GM19023 (cell line): Measurements from ENCODE around the gene PTPN1.

Source experiments
- ATAC-seq: cut with Tn5 transposase; IDR thresholded peaks from one replicate; pipeline ENCODE4 v1.9.1; 2021; ENCODE audit warnings: mild to moderate bottlenecking, moderate library complexity; ENCODE audit not compliant: unreplicated experiment

Gene PTPN1

DNA sequence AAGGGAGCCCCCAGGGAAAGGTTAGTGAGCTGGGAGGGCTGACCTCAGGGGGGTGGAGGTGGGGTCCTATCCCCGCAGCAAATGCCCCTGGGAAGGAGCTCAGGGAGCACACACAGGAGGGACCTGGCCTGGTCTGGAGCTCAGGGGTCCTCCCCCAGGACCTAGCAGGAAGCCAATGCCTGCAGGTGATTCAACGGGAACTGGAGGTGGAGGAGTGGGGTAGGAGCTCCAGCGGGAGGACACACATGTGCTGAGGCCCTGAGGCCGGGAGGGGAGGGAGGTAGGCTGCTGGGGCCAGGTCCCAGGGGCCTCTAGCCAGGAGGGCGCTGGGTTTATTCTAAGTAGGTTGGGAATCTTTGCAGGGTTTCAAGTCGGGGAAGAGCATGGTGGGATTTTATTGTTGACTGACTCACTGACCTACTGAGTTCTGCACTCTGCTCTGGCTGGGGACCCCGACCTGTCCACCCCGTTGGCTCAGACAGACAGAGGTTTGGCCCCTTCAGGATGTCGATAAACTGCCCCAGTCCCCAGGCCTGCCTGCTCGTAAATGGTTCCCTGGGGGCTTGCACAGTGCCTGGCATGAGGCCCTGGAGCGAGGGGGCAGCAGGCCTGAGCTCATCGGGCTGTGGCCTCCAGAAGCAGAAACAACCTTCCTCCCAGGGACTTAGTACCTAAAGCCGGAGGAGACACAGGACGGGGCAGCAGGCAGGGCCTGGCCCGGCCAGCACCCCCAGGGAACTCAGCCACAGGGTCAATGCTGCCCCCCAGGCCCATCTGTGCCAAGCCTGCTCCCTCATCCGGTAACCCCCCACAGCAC lies 118.9 kb downstream of the PTPN1 start:
- ATAC-seq = no peak

DNA sequence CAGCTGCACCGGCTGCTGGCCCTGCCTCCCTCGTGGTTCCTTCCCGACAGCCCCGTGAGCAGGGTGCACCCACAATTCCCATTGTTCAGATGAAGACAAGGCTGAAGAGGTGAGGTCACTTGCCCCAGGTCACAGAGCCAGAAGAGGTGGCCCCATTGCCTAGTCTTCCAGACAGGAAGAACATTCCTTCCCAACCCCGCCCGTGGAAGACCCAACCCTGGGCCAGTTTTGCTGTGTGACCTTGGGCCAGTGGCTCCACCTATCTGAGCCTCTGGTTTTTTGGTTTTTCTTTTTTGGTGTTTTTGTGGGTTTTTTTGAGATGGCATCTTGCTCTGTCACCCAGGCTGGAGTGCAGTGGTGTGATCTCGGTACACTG lies 119.5 kb downstream of the PTPN1 start:
- no peak for ATAC-seq

- no peak for ATAC-seq
Observed at GRCh38 chr20:50630578-50631263, 120.5 kb downstream of the PTPN1 start.

DNA sequence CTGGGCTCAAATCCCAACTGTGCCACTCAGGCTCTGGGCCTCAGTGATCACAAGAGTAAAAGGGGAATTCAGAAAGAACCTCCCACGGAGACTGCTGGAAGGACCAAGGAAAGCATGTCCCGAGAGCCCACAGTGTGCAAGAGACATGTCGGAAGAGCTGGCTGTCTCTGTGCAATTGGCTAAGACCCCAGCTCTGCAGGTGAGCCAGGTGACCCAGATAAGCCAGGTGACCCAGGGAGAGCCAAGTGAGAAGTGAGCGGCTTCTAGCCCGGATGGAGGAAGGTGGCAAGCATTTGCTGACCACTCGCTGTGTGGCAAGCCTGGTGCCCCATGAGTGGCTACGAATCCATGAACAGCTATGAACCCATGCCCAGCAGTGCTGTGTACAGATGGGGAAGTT lies 122.1 kb downstream of the PTPN1 start:
- ATAC-seq = no peak

DNA sequence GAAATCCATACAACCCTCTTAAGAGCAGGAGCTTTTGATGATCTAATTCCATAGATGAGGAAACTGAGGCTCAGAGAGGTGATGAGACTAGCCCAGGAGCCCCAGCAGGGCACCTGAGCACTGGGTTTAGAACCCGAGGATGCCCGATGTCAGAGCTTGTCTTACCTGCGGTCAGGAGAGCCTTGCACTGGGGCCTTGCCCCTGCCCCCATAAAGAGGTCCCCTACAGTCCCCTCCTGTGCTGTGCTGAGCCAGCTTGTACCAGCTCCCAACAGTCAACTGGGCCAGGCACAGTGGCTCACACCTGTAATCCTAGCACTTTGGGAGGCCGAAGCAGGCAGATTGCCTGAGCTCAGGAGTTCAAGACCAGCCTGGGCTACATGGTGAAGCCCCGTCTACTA lies 122.5 kb downstream of the PTPN1 start:
- ATAC-seq = no peak

- no peak for ATAC-seq
Observed at GRCh38 chr20:50633361-50633760, 123.2 kb downstream of the PTPN1 start.

DNA sequence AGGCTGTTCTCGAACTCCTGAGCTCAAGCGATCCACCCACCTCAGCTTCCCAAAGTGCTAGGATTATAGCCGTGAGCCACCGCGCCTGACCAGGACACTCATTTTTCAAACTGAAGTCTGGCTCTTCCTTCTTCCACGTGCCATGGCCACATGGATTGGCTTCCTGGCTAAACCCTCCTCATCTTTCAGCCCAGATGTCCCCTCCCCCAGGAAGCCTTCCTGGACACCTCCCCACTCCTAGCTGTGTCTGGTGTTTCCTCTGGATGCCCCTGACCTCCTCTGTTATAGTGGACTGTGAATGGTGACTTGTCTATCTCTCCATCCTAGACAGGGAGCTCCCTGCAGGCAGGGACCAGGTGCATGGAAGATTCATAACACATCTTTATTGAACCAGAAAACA lies 124.0 kb downstream of the PTPN1 start:
- no peak for ATAC-seq
